BE2C (cell line): ENCODE measurements around the gene OR2F1.

Experiments
- DNase-seq: peaks from one replicate; pipeline ENCODE4 v3.0.0-alpha.2; 2020
- H3K27me3 ChIP-seq: fragments of 250-450 bp; sonication (Bioruptor Pico); 2 replicates; pipeline ENCODE4 v1.5.1; 2020; ENCODE audit warnings: mild to moderate bottlenecking
- H3K36me3 ChIP-seq: fragments of 250-450 bp; sonication (Bioruptor Pico); 2 replicates; pipeline ENCODE4 v1.5.1; 2020; ENCODE audit warnings: mild to moderate bottlenecking
- H3K4me1 ChIP-seq: fragments of 250-450 bp; sonication (Bioruptor Pico); 2 replicates; pipeline ENCODE4 v1.5.1; 2020
- H3K4me3 ChIP-seq: 2 replicates; pipeline ENCODE4 v1.5.1; 2011; ENCODE audit warnings: low read depth, low read length
- H3K9me3 ChIP-seq: fragments of 250-450 bp; sonication (Bioruptor Pico); 2 replicates; pipeline ENCODE4 v1.5.1; 2020
- TF ChIP-seq, protein P1 (sequence below): IDR thresholded peaks from 2 replicates; pipeline ENCODE4 v1.5.1; 2012; ENCODE audit warnings: mild to moderate bottlenecking, low read depth, low read length

Gene OR2F1

DNA sequence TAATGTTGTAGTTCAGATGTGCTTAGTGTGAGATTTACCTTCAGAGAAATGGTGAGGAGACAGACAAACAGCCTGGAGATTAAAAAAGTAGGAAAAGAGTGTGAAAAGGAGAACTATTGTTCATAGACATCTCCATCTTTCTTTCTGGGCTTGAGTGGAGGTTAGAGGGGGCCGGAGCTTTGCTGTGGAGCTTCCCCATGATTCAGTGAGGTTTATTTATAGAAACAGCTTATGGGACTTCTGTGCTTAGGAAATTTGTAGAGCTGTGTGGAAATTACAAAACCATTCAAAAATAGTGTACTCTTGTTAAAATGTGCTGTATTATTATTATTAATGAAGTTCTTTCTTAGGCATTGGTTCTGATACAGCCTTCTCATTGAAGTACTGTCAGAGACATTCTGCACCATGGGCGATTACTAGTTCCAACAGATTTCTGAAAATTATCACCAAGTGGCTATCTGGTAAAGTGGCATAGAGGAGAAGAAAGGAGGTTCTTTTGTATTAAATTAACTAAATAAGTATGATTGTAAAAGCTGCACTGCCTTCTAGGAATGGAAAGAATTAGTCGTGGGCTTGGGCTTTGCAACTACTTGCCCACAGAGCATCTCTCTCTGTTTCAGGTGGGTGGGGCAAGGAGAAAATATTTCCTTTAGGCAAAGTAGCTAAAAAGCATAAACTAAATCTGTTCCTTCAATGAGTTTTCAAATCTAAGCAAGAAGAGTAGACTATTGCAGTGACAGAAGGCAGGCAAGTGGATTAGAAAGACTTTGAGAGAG is 44.0 kb upstream of the OR2F1 start:
- H3K36me3 ChIP-seq: no peaks in the 10 kb centered on the region
- H3K4me1 ChIP-seq: no peaks in the 10 kb centered on the region
- no peak overlapping the region for H3K4me3 ChIP-seq
- peaks cover 16% of the 10 kb centered on the region for H3K27me3 ChIP-seq
- TF ChIP-seq, protein P1, sequence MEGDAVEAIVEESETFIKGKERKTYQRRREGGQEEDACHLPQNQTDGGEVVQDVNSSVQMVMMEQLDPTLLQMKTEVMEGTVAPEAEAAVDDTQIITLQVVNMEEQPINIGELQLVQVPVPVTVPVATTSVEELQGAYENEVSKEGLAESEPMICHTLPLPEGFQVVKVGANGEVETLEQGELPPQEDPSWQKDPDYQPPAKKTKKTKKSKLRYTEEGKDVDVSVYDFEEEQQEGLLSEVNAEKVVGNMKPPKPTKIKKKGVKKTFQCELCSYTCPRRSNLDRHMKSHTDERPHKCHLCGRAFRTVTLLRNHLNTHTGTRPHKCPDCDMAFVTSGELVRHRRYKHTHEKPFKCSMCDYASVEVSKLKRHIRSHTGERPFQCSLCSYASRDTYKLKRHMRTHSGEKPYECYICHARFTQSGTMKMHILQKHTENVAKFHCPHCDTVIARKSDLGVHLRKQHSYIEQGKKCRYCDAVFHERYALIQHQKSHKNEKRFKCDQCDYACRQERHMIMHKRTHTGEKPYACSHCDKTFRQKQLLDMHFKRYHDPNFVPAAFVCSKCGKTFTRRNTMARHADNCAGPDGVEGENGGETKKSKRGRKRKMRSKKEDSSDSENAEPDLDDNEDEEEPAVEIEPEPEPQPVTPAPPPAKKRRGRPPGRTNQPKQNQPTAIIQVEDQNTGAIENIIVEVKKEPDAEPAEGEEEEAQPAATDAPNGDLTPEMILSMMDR: no peak
- H3K9me3 ChIP-seq: no peaks in the 10 kb centered on the region
- no peak for DNase-seq

DNA sequence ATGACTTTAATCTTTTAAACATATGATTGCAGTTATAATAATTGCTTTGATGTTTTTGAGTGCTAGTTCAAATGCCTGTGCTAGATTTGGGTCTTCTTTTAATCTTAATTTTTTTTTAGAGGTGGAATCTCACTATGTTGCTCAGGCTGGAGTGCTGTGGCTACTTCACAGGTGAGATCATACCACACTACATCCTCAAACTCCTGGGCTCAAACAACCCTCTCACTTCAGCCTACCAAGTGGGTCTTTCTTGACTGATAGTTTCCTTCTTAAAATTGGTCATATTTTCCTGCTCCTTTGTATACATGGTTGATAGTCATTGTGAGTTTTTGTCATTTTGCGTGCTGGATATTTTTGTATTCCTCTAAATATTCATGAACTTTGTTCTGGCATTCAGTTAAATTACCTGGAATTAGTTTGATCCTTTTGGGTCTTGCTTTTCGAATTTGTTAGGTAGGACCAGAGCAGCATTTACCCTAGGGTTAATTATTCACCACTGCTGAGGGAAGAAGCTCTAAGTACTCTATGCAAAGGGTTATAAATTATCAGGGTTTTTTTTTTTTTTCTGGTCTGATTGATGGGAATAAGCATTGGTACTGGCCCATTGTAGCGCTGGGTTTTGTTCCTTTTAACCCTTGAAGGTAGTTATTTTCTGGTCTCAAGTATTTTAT is 40.6 kb upstream of the OR2F1 start:
- H3K4me3 ChIP-seq: no peak overlapping the region
- TF ChIP-seq, protein P1: no peak
- H3K27me3 ChIP-seq: peaks cover 16% of the 10 kb centered on the region
- DNase-seq: no peak
- no peaks in the 10 kb centered on the region for H3K9me3 ChIP-seq
- H3K4me1 ChIP-seq: no peaks in the 10 kb centered on the region
- H3K36me3 ChIP-seq: no peaks in the 10 kb centered on the region

DNA sequence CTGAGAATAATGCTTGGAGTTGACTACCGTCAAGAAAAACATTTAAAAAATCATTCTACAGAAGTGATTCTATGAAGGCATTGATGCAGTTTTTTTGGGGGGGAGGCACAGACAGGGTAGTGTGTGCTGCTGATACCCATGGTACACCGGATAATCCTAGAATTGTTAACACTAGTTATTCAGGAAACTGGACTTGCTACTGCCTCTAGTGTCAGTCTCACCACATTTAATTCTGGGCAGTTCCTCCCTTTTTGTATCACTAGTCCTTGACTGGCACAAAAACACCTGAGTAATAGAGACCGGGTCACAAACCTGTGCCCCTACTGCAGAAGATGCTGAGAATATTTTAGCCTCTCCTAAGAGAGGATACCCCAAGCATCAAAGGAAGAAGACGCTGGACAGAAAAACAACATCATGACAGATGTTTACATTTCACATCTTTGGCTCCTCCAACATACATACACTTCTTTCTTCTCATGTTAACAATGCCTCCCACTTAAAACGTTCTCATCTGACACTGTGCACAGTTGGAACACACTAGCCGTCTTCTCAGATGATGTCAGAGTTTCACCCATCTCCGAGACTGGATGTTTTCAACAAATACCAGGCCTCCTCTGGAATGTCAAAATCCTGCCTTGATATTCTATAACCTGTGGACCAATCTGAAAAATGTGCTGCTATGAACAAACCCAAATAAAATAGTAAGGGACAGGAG is 39.5 kb upstream of the OR2F1 start:
- TF ChIP-seq, protein P1: peak; percentile 20; the same call in 1 of the 2 replicates
- Histone ChIP-seq H3K4me3 (no peak overlapping the region), H3K36me3 (no peaks in the 10 kb centered on the region), H3K27me3 (peaks cover 16% of the 10 kb centered on the region), H3K4me1 (no peaks in the 10 kb centered on the region), H3K9me3 (no peaks in the 10 kb centered on the region)
- DNase-seq: no peak

DNA sequence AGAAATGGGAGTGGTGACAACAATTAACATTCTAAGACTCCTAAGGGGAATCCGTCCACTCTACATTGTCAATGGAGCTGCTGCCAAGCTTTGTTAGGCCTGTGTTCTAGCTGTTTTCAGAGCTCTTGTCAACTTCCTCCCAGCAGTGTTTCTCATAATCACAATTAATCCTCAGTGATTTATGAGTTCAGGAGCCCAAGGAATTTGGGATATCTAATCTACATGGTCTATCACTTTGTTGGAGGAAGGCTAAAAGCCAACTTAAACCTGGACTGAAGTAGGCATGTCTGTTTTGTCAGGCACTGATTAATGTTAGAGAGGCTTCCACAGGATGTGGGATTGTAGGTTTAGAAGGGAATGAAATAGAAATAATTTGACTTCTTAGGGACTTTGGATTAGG is 29.8 kb upstream of the OR2F1 start:
- Histone ChIP-seq H3K36me3 (no peaks in the 10 kb centered on the region), H3K27me3 (peaks cover 3% of the 10 kb centered on the region; the same call in 1 of the 2 replicates), H3K4me3 (no peak overlapping the region), H3K9me3 (no peaks in the 10 kb centered on the region), H3K4me1 (no peaks in the 10 kb centered on the region)
- no peak for DNase-seq
- TF ChIP-seq, protein P1: no peak

DNA sequence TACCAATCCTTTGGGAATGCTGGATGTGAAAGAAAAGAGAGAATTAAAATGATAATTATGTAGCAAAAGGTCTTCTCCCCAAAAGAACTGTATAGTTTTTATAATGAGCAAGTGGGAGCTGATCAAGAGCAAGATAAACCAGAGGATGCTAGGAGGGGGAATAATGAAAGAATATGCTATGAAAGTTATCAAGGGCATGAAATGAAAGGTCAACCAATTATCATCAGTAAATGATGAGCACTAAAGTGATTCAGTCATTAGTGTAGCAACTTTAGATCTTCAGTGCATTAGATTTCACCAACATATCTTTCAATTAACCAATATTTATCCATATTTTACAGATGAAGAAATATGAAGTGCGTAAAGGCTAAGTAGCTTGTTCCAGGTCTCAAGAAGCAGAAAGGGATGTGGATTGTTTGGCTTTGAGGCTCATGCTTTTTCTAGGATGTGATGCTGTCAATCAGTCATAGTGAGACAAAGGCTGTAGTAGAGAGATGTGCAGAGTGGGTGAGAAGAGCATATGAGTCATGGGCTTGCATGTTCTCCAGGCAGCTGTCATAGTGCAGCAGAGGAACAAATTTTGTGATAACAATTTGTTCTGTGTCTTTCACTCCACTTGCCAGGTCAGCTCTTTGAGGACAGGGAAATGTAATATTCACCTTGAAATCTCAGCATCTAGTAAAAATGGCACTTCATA is 25.3 kb upstream of the OR2F1 start:
- Histone ChIP-seq H3K27me3 (peaks cover 3% of the 10 kb centered on the region; the same call in 1 of the 2 replicates), H3K36me3 (no peaks in the 10 kb centered on the region), H3K4me3 (no peak overlapping the region), H3K4me1 (no peaks in the 10 kb centered on the region), H3K9me3 (no peaks in the 10 kb centered on the region)
- TF ChIP-seq, protein P1: no peak
- no peak for DNase-seq
